B cell (primary cell): ENCODE results near the gene CEP44. TPM values are rescaled to one million over a fixed set of nuclear protein-coding genes. Genes with fewer than 3 reads are reported as not detected.

Source experiments
- ATAC-seq: fragments of 200-7000 bp; cut with Tn5 transposase; one replicate; pipeline ENCODE4 v1.10.0; 2021; ENCODE audit warnings: low read depth, mild to moderate bottlenecking, moderate number of reproducible peaks, moderate library complexity
- CTCF ChIA-PET: fragments of 350-600 bp; sonication (Branson Sonifier 250); formaldehyde crosslinking; loops from one replicate; lab custom pipeline; 2021; ENCODE audit warnings: antibody characterized with exemption, inconsistent platforms; lab: Charles Lee
- POLR2A ChIA-PET: fragments of 350-600 bp; sonication (Branson Sonifier 250); formaldehyde crosslinking; loops from one replicate; lab custom pipeline; 2021; ENCODE audit warnings: antibody characterized with exemption; lab: Charles Lee
- DNase-seq: peaks from one replicate; pipeline ENCODE4 v3.0.0; 2013
- H2AFZ ChIP-seq: 2 replicates; pipeline ENCODE4 v1.6.1; 2012; ENCODE audit warnings: mild to moderate bottlenecking, low read depth, low read length; ENCODE audit not compliant: insufficient read depth, poor library complexity, severe bottlenecking
- H3K27ac ChIP-seq, 2 donors: 1 replicate in 1 of 2; 2 replicates in 1 of 2; pipeline ENCODE4 v1.5.1; 2012 to 2013; ENCODE audit warnings: low read length in 2 of 2, mild to moderate bottlenecking in 2 of 2, moderate library complexity in 1 of 2
- H3K27me3 ChIP-seq, 4 experiments: fragments of 200-600 bp in 1 of 4; sonication (generic) in 1 of 4; replicated peaks in 1 of 4; 1 replicate in 2 of 4; 2 replicates in 2 of 4; pipeline versions ENCODE4 v1.6.1 to v1.7.0; 2013 to 2016; ENCODE audit warnings: low read length in 3 of 4, mild to moderate bottlenecking in 2 of 4, mixed read lengths in 1 of 4, moderate library complexity in 1 of 4; ENCODE audit not compliant: insufficient read depth in 4 of 4, control insufficient read depth in 3 of 4; ENCODE audit errors: control extremely low read depth in 1 of 4
- H3K36me3 ChIP-seq, 2 experiments: replicated peaks in 1 of 2; 1 replicate in 1 of 2; 2 replicates in 1 of 2; pipeline versions ENCODE4 v1.6.1 to v1.7.1; 2013; ENCODE audit warnings: low read length in 1 of 2; ENCODE audit not compliant: insufficient read depth in 2 of 2, control insufficient read depth in 1 of 2; ENCODE audit errors: control extremely low read depth in 1 of 2, extremely low read depth in 1 of 2
- H3K4me1 ChIP-seq, 2 donors: fragments of 200-600 bp in 1 of 2; sonication (generic) in 1 of 2; 1 replicate in 1 of 2; 2 replicates in 1 of 2; pipeline versions ENCODE4 v1.5.1 to v1.6.1; 2013 to 2017; ENCODE audit warnings: low read length in 2 of 2; ENCODE audit not compliant: control insufficient read depth in 2 of 2, insufficient read depth in 2 of 2
- H3K4me2 ChIP-seq: replicated peaks from 2 replicates; pipeline ENCODE3; 2012; ENCODE audit warnings: mild to moderate bottlenecking, low read depth, low read length; ENCODE audit not compliant: poor library complexity, severe bottlenecking
- H3K4me3 ChIP-seq, 5 experiments: fragments of 200-600 bp in 1 of 5; sonication (generic) in 1 of 5; 1 replicate in 3 of 5; 2 replicates in 2 of 5; pipeline versions ENCODE4 v1.5.1 to v1.7.0; 2011 to 2016; ENCODE audit warnings: low read length in 4 of 5, mild to moderate bottlenecking in 4 of 5, low read depth in 2 of 5, control low read depth in 1 of 5, moderate library complexity in 1 of 5; ENCODE audit not compliant: insufficient read depth in 1 of 5; ENCODE audit errors: control extremely low read depth in 1 of 5, extremely low read depth in 1 of 5
- H3K79me2 ChIP-seq: fragments of 200-600 bp; sonication (generic); one replicate; pipeline ENCODE4 v1.6.0; 2016; ENCODE audit warnings: low read length; ENCODE audit not compliant: control insufficient read depth, insufficient read depth
- H3K9ac ChIP-seq: fragments of 200-600 bp; sonication (generic); 2 replicates; pipeline ENCODE4 v1.6.1; 2017; ENCODE audit warnings: mild to moderate bottlenecking, low read length, moderate library complexity
- H3K9me3 ChIP-seq, 3 donors: one replicate each; pipeline versions ENCODE4 v1.6.1 to v1.7.1; 2013; ENCODE audit warnings: low read length in 2 of 3; ENCODE audit not compliant: control insufficient read depth in 2 of 3, insufficient read depth in 1 of 3; ENCODE audit errors: control extremely low read depth in 1 of 3
- H4K20me1 ChIP-seq: 2 replicates; pipeline ENCODE4 v1.6.0; 2012; ENCODE audit warnings: mild to moderate bottlenecking, low read length; ENCODE audit not compliant: insufficient read depth, control insufficient read depth, poor library complexity, severe bottlenecking
- H3K27ac Mint-ChIP-seq: one replicate; pipeline ENCODE4 v1.8.0; 2021; ENCODE audit warnings: mixed read lengths
- H3K27me3 Mint-ChIP-seq: one replicate; pipeline ENCODE4 v1.8.0; 2021; ENCODE audit warnings: mixed read lengths
- H3K4me1 Mint-ChIP-seq: one replicate; pipeline ENCODE4 v1.8.0; 2021; ENCODE audit warnings: mixed read lengths
- H3K4me3 Mint-ChIP-seq: one replicate; pipeline ENCODE4 v1.8.0; 2021; ENCODE audit warnings: mixed read lengths
- H3K9me3 Mint-ChIP-seq: one replicate; pipeline ENCODE4 v1.8.0; 2022; ENCODE audit warnings: mixed read lengths; ENCODE audit not compliant: insufficient read depth
- EZH2 ChIP-seq: IDR thresholded peaks from 2 replicates; pipeline ENCODE4 v1.6.1; 2012; ENCODE audit warnings: borderline replicate concordance, low read depth, mild to moderate bottlenecking, moderate library complexity, low read length; ENCODE audit not compliant: insufficient read depth, poor library complexity, severe bottlenecking
- WGBS: methylation state at CpG from one replicate; pipeline ENCODE4 v1.1.5; 2013; ENCODE audit warnings: missing lambda C conversion rate; ENCODE audit not compliant: insufficient coverage; 5-methylcytosine and 5-hydroxymethylcytosine counted together
- intact Hi-C: fragments of 100-400 bp; cut with micrococcal nuclease; formaldehyde crosslinking; loops from one replicate; pipeline ENCODE4 v1.10.0; 2022
- polyA plus RNA-seq: library from polyadenylated mRNA; depleted of rRNA; stranded (reverse); fragments of >200 nt; gene quantifications from 2 replicates; pipeline ENCODE4 v1.2.3, GENCODE V29; 2012
- total RNA-seq, 2 donors: library from RNA; stranded (reverse); fragments of 120-200 nt in 1 of 2; gene quantifications; 1 replicate in 1 of 2; 2 replicates in 1 of 2; pipeline versions ENCODE4 v1.2.3 to v1.2.4, GENCODE V29; 2013 to 2022
- TF ChIP-seq, protein P1 (sequence below): fragments of 200-600 bp; IDR thresholded peaks from one replicate; pipeline ENCODE4 v1.8.0; 2022; ENCODE audit warnings: antibody characterized with exemption, mild to moderate bottlenecking

Gene CEP44
- total and polyA plus RNA-seq, 2 donors (not counting 1 experiment from before 2014, with no cell fraction given): 3.5 to 25.2 TPM

DNA sequence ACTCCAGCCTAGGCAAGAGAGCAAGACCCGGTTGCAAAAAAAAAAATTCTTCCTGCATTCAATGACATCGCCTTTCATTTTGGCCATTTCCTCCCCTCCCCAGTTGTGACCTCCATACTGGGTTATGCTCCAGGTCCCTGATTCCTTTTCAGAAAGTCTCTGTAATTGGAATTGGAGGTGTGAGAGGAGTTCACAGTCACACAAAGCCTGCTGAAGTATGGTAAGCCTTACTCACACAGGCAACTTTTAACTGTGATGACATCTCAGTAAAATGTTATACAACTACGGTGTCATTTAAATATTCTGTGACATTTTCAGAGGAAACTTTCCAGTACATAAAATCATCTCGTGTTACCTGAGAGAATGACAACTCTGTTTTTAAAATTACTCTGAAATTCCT is 73.6 kb downstream of the CEP44 start:
- ATAC-seq (no peak), DNase-seq (no peak)
- no peak overlapping the region for H3K4me2 ChIP-seq
- no peak overlapping the region for H3K27ac Mint-ChIP-seq
- ChIA-PET CTCF (no interaction called here), POLR2A (no interaction called here)
- no peak overlapping the region for H3K4me3 Mint-ChIP-seq
- no peaks in the 10 kb centered on the region for H3K79me2 ChIP-seq
- no peak overlapping the region for H3K9ac ChIP-seq
- H3K9me3 ChIP-seq: no peaks in the 10 kb centered on the region
- no peak overlapping the region for H3K4me3 ChIP-seq
- H3K36me3 ChIP-seq: no peaks in the 10 kb centered on the region
- no peaks in the 10 kb centered on the region for H3K4me1 Mint-ChIP-seq
- WGBS: no CpG with 5 or more reads among the region's 4 CpGs
- TF ChIP-seq EZH2: no peak
- TF ChIP-seq, protein P1, sequence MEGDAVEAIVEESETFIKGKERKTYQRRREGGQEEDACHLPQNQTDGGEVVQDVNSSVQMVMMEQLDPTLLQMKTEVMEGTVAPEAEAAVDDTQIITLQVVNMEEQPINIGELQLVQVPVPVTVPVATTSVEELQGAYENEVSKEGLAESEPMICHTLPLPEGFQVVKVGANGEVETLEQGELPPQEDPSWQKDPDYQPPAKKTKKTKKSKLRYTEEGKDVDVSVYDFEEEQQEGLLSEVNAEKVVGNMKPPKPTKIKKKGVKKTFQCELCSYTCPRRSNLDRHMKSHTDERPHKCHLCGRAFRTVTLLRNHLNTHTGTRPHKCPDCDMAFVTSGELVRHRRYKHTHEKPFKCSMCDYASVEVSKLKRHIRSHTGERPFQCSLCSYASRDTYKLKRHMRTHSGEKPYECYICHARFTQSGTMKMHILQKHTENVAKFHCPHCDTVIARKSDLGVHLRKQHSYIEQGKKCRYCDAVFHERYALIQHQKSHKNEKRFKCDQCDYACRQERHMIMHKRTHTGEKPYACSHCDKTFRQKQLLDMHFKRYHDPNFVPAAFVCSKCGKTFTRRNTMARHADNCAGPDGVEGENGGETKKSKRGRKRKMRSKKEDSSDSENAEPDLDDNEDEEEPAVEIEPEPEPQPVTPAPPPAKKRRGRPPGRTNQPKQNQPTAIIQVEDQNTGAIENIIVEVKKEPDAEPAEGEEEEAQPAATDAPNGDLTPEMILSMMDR: no peak
- H2AFZ ChIP-seq: no peak overlapping the region
- no peak overlapping the region for H3K27ac ChIP-seq
- H3K27me3 Mint-ChIP-seq: peaks cover 11% of the 10 kb centered on the region
- no peaks in the 10 kb centered on the region for H4K20me1 ChIP-seq
- no peaks in the 10 kb centered on the region for H3K9me3 Mint-ChIP-seq
- no peaks in the 10 kb centered on the region for H3K4me1 ChIP-seq
- no peaks in the 10 kb centered on the region for H3K27me3 ChIP-seq
- intact Hi-C loops: no loop called here

DNA sequence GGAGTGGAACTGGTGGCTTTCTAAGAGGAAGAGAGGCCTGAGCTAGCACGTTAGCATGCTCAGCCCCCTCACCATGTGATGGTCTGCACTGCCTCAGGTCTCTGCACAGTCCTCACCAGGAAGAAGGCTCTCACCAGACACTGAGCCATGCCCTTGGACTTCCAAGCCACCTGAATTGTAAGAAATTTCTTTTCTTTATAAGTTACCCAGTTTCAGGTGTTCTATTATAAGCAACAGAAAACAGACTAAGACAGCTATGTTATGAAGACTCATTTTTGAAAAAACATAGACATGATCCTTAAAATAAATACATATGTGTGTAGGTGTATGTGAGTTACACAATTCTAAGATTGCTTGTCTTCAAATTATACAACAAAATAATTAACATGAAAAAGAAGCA is 74.7 kb downstream of the CEP44 start:
- no peak overlapping the region for H3K4me3 ChIP-seq
- Mint-ChIP-seq H3K27me3 (peaks cover 11% of the 10 kb centered on the region), H3K9me3 (no peaks in the 10 kb centered on the region), H3K4me3 (no peak overlapping the region), H3K27ac (no peak overlapping the region), H3K4me1 (no peaks in the 10 kb centered on the region)
- POLR2A ChIA-PET: no interaction called here
- H2AFZ ChIP-seq: no peak overlapping the region
- CTCF ChIA-PET: no interaction called here
- ATAC-seq (no peak), DNase-seq (no peak)
- H3K9me3 ChIP-seq: no peaks in the 10 kb centered on the region
- H3K27ac ChIP-seq: no peak overlapping the region
- H3K79me2 ChIP-seq: no peaks in the 10 kb centered on the region
- WGBS: no CpG with 5 or more reads among the region's 1 CpG
- H3K4me1 ChIP-seq: no peaks in the 10 kb centered on the region
- H4K20me1 ChIP-seq: no peaks in the 10 kb centered on the region
- H3K36me3 ChIP-seq: no peaks in the 10 kb centered on the region
- no peak for TF ChIP-seq EZH2
- TF ChIP-seq, protein P1: no peak
- no peaks in the 10 kb centered on the region for H3K27me3 ChIP-seq
- no peak overlapping the region for H3K4me2 ChIP-seq
- H3K9ac ChIP-seq: no peak overlapping the region
- intact Hi-C loops: no loop called here
